ENCODE results near the gene RAB5B. TPM values are rescaled to one million over a fixed set of nuclear protein-coding genes. Genes with fewer than 3 reads are reported as not detected.
A peak's percentile ranks its signal among the peaks of the same experiment; 100 is the strongest.

The RAB5B gene
- total and polyA plus RNA-seq, 10 of the 15 experiments (the other 5 are each of a cell fraction or from before 2014, with no cell fraction given) = 7.5 to 149 (median 37.8) TPM

DNA sequence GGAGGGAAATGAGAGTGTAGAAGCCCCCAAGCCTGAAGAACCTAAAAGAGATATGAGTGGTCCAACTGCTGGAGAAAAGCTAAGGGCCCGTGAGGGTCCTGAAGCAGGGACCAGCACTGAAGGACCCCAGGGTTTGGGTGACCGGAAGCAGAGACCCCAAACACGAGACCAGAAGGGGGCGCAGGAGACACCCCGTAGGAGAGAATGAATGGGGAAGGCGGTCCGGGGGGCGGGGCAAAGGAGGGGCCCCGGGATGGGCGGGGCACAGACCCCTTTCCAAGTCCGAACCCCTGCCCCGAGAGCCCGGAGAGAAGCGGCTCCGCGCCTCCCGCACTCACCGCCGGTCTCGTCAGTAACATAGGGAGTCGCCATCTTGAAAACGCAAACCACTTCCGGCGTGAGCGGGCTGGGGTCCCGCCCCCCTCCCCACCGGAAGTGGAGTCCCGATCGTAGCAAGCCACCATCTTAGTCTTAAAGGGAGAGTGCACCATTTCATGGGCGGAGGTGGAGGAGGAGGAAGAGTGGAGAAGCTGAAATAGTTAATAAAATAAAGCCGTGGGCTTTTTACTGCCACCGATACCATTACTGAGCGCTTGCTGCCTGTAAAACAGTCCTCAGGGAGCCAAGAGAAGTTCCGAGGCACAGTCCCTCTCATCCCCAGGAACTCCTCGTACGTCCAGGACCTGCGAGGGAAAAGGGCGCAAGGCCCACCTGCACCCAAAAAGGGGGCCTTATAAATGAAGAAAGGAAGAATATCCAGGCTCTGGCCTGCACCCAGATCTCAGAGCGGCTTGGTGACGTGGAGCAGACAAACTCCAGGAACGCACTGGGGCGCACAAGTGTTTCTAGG is 46.9 kb upstream of the RAB5B start:
- in situ Hi-C loops (cut with MboI) = loop anchor here (5.0 kb wide), 1 partner anchor 100 kb away; the partner anchor contains the start of gene DNAJC14
- Histone ChIP-seq H3K4me2 (ENCODE audit: control insufficient read depth, insufficient read depth) (peak overlapping the region; percentile 98), H4K20me1 (ENCODE audit: control insufficient read depth, insufficient read depth) (no peaks in the 10 kb centered on the region), H3K4me1 (ENCODE audit: control insufficient read depth, insufficient read depth, low read length) (peaks cover 3% of the 10 kb centered on the region; the same call in 1 of the 2 replicates), H2AFZ (ENCODE audit: control insufficient read depth, low read depth, low read length) (peak overlapping the region; percentile 61), H3K36me3 (ENCODE audit: control insufficient read depth in 2 of 2, insufficient read depth in 2 of 2, low read length in 1 of 2) (peaks cover 0 to 16% of the 10 kb centered on the region in 2 experiments; a peak in 3 of 4 replicates), H3K9ac (ENCODE audit: control insufficient read depth, insufficient read depth, low read length) (peak overlapping the region; percentile 99), H3K4me3 (peak overlapping the region; percentile 93), H3K79me2 (ENCODE audit: control insufficient read depth, insufficient read depth, low read length) (peaks cover 65% of the 10 kb centered on the region), H3K27me3 (replicated peaks in 1 of 2; ENCODE audit: control insufficient read depth in 2 of 2, insufficient read depth in 2 of 2, low read length in 1 of 2) (no peaks in the 10 kb centered on the region), H3K9me3 (replicated peaks; ENCODE audit: control insufficient read depth, insufficient read depth, low read length) (no peaks in the 10 kb centered on the region), H3K27ac (ENCODE audit: control insufficient read depth, insufficient read depth) (peak overlapping the region; percentile 96)
- under 1% methylated on average over 40 of the region's 42 CpGs for WGBS (ENCODE audit: insufficient coverage, insufficient replicate concordance, low lambda C conversion rate, missing lambda C conversion rate)
- FAIRE-seq (peak; percentile 52), ATAC-seq (peak; percentile 65), DNase-seq (ENCODE audit: low read depth, low spot score) (peak; percentile 81)
- CTCF ChIA-PET = interaction anchor here (0.5 to 6.8 kb wide), 38 partner anchors 8 to 372 kb away, joined by 3 to 57 read pairs (median 4); partner anchors contain the start of genes CD63, DNAJC14, GDF11 and ORMDL2
- RAD21 ChIA-PET (ENCODE audit: unreplicated experiment) = interaction anchor here (0.5 to 5.3 kb wide), 17 partner anchors 13 to 197 kb away, joined by 3 to 30 read pairs (median 5); partner anchors contain the start of genes DNAJC14, ORMDL2, PA2G4 and RAB5B
- POLR2A ChIA-PET = interaction anchor here (0.6 to 7.3 kb wide), 20 partner anchors 13 to 1430 kb away, joined by 3 to 66 read pairs (median 4); partner anchors contain the start of genes CD63, DNAJC14, NACA and ORMDL2
- intact Hi-C loops (cut with micrococcal nuclease; ENCODE audit: unreplicated experiment) = loop anchor here (1.0 to 5.0 kb wide), 3 partner anchors 110 to 190 kb away; partner anchors contain the start of genes RPL41, RPS26, SARNP and ZC3H10
- BruUV-seq (replicated peaks) = TSS peak; percentile 59
- SMC1A ChIA-PET (ENCODE audit: uncharacterized antibody, unreplicated experiment) = interaction anchor here (0.6 to 4.8 kb wide), 24 partner anchors 10 to 427 kb away, joined by 3 to 34 read pairs (median 5); partner anchors contain the start of genes DNAJC14, ORMDL2, RAB5B and SARNP
- no peak for TF ChIP-seq CBX5 (IDR thresholded peaks at IDR 0.05; ENCODE audit: low read depth)
- peak; percentile 76; the same call in 1 of the 2 replicates for TF ChIP-seq RB1 (IDR thresholded peaks at IDR 0.05; ENCODE audit: borderline replicate concordance)
- TF ChIP-seq, protein P1, sequence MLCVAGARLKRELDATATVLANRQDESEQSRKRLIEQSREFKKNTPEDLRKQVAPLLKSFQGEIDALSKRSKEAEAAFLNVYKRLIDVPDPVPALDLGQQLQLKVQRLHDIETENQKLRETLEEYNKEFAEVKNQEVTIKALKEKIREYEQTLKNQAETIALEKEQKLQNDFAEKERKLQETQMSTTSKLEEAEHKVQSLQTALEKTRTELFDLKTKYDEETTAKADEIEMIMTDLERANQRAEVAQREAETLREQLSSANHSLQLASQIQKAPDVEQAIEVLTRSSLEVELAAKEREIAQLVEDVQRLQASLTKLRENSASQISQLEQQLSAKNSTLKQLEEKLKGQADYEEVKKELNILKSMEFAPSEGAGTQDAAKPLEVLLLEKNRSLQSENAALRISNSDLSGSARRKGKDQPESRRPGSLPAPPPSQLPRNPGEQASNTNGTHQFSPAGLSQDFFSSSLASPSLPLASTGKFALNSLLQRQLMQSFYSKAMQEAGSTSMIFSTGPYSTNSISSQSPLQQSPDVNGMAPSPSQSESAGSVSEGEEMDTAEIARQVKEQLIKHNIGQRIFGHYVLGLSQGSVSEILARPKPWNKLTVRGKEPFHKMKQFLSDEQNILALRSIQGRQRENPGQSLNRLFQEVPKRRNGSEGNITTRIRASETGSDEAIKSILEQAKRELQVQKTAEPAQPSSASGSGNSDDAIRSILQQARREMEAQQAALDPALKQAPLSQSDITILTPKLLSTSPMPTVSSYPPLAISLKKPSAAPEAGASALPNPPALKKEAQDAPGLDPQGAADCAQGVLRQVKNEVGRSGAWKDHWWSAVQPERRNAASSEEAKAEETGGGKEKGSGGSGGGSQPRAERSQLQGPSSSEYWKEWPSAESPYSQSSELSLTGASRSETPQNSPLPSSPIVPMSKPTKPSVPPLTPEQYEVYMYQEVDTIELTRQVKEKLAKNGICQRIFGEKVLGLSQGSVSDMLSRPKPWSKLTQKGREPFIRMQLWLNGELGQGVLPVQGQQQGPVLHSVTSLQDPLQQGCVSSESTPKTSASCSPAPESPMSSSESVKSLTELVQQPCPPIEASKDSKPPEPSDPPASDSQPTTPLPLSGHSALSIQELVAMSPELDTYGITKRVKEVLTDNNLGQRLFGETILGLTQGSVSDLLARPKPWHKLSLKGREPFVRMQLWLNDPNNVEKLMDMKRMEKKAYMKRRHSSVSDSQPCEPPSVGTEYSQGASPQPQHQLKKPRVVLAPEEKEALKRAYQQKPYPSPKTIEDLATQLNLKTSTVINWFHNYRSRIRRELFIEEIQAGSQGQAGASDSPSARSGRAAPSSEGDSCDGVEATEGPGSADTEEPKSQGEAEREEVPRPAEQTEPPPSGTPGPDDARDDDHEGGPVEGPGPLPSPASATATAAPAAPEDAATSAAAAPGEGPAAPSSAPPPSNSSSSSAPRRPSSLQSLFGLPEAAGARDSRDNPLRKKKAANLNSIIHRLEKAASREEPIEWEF (IDR thresholded peaks at IDR 0.05; ENCODE audit: insufficient replicate concordance, low read depth, low read length) = no peak
- no peak; the same call in 1 of the 2 replicates for TF ChIP-seq ATF7 (IDR thresholded peaks at IDR 0.05; ENCODE audit: low read depth)
- TF ChIP-seq, protein P2, sequence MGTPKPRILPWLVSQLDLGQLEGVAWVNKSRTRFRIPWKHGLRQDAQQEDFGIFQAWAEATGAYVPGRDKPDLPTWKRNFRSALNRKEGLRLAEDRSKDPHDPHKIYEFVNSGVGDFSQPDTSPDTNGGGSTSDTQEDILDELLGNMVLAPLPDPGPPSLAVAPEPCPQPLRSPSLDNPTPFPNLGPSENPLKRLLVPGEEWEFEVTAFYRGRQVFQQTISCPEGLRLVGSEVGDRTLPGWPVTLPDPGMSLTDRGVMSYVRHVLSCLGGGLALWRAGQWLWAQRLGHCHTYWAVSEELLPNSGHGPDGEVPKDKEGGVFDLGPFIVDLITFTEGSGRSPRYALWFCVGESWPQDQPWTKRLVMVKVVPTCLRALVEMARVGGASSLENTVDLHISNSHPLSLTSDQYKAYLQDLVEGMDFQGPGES (IDR thresholded peaks at IDR 0.05) = no peak
- no peak for TF ChIP-seq SRF (IDR thresholded peaks at IDR 0.05; ENCODE audit: low read depth in 2 of 2, low read length in 2 of 2)
- TF ChIP-seq MEF2B (IDR thresholded peaks at IDR 0.05; ENCODE audit: partially characterized antibody, poor library complexity, severe bottlenecking) = peak; percentile 73
- TF ChIP-seq, protein P3, sequence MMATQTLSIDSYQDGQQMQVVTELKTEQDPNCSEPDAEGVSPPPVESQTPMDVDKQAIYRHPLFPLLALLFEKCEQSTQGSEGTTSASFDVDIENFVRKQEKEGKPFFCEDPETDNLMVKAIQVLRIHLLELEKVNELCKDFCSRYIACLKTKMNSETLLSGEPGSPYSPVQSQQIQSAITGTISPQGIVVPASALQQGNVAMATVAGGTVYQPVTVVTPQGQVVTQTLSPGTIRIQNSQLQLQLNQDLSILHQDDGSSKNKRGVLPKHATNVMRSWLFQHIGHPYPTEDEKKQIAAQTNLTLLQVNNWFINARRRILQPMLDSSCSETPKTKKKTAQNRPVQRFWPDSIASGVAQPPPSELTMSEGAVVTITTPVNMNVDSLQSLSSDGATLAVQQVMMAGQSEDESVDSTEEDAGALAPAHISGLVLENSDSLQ (IDR thresholded peaks at IDR 0.05) = no peak
- TF ChIP-seq, protein P4, sequence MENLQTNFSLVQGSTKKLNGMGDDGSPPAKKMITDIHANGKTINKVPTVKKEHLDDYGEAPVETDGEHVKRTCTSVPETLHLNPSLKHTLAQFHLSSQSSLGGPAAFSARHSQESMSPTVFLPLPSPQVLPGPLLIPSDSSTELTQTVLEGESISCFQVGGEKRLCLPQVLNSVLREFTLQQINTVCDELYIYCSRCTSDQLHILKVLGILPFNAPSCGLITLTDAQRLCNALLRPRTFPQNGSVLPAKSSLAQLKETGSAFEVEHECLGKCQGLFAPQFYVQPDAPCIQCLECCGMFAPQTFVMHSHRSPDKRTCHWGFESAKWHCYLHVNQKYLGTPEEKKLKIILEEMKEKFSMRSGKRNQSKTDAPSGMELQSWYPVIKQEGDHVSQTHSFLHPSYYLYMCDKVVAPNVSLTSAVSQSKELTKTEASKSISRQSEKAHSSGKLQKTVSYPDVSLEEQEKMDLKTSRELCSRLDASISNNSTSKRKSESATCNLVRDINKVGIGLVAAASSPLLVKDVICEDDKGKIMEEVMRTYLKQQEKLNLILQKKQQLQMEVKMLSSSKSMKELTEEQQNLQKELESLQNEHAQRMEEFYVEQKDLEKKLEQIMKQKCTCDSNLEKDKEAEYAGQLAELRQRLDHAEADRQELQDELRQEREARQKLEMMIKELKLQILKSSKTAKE (IDR thresholded peaks at IDR 0.05; ENCODE audit: low read depth, poor library complexity, severe bottlenecking) = no peak
